GM12892 (cell line): Measurements from ENCODE around the gene ZNF41.

ENCODE experiments used
- POLR2A ChIP-seq: IDR thresholded peaks from 2 replicates; pipeline ENCODE4 v1.6.1; 2011; ENCODE audit warnings: low read depth, low read length, control low read depth
- POLR2AphosphoS5 ChIP-seq: IDR thresholded peaks from 2 replicates; pipeline ENCODE4 v1.6.1; 2011; ENCODE audit warnings: low read depth, low read length, control low read depth
- TAF1 ChIP-seq: IDR thresholded peaks from 2 replicates; pipeline ENCODE4 v1.6.1; 2011; ENCODE audit warnings: low read depth, mild to moderate bottlenecking, control low read depth, low read length, borderline replicate concordance

DNA sequence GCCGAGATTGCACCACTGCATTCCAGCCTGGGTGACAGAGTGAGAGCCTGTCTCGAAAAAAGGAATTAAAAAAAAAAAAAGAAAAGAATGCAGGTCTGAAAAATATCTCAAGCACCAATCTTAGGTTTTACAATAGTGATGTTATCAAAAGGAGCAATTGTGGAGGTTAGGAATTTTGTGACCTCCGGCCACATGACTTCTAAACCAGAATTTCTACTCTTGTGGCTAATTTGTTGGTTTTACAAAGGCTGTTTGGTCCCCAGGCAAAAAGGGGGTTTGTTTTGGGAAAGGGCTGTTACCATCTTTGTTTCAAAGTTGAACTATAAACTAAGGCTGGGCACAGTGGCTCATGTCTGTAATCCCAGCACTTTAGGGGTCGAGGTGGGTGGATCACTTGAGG lies 15.4 kb upstream of the ZNF41 start:
- no peak for TF ChIP-seq POLR2A
- no peak for TF ChIP-seq POLR2AphosphoS5
- no peak for TF ChIP-seq TAF1
